Measurements from ENCODE around the gene TLK2. TPM values are rescaled to one million over a fixed set of nuclear protein-coding genes. Genes with fewer than 3 reads are reported as not detected.

Gene TLK2
- total and polyA plus RNA-seq, 7 donors, result 21.1 to 59.3 (median 30.7) TPM

GRCh38 chr17:62621223-62621622 lies 142.6 kb downstream of the TLK2 start:
- H3K27ac ChIP-seq, result no peak overlapping the region
- no peak for TF ChIP-seq POLR2AphosphoS5 (IDR thresholded peaks at IDR 0.05)
- TF ChIP-seq EP300 (IDR thresholded peaks at IDR 0.05), result no peak
- no peak for TF ChIP-seq CTCF (IDR thresholded peaks at IDR 0.05)
- TF ChIP-seq POLR2A (IDR thresholded peaks at IDR 0.05), result no peak
- no peaks in the 10 kb centered on the region for H3K9me3 ChIP-seq
- H3K27me3 ChIP-seq, result peaks cover 0 to 4% (median under 1%) of the 10 kb centered on the region in 3 donors
- intact Hi-C loops (cut with DNase I), result no loop called here
- 95 to 97% methylated on average over 11 of the region's 11 CpGs for WGBS, 2 donors
- DNase-seq, result no peak
- peaks cover 0 to 5% (median under 1%) of the 10 kb centered on the region in 4 donors for H3K36me3 ChIP-seq
- H3K4me1 ChIP-seq, result peaks cover 0 to 4% (median 0%) of the 10 kb centered on the region in 4 donors
- H3K4me3 ChIP-seq, result no peak overlapping the region

DNA sequence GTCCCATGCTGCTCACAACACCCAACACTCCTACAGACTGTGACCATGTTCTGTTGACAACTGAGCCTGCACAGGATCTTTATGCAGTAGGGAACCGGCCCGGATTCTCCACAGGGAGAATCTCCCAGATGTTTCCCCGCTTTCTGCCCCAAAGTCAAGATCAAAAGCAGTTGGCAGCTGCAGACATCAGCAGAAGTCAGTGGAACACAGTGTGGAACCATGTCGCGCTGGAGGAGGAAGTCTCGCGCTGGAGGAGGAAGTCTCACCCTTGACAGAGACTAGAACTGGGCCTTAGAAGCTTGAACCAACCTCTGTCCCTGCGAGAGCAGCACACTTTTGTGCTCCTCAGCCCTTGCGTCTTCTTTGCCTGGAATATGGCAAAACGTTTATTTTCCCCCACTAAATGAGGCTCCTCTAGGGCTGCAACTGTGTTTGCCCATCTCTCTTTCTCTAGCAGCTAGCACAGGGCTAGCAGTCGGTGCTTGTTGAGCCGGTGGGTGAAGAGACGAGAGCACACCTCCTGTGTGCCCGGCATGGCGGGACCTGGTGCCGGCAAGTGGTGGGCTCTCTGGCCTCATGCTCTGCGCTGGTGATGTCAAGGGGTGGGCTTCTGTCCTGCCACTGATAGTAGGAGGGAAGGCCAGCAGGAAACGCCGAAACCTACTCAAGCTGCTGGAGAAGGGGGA lies 146.7 kb downstream of the TLK2 start:
- no peak for DNase-seq
- WGBS, 2 donors, result 77 to 85% methylated on average over 19 of the region's 19 CpGs
- Histone ChIP-seq H3K9me3 (no peaks in the 10 kb centered on the region), H3K27me3 (peaks cover 8 to 35% (median 30%) of the 10 kb centered on the region in 3 donors), H3K4me1 (peaks cover 0 to 31% (median 20%) of the 10 kb centered on the region in 4 donors), H3K27ac (peak overlapping the region in 1 of 4 donors; percentile 46), H3K36me3 (no peaks in the 10 kb centered on the region), H3K4me3 (no peak overlapping the region)
- TF ChIP-seq CTCF (IDR thresholded peaks at IDR 0.05) (no peak), EP300 (IDR thresholded peaks at IDR 0.05) (no peak), POLR2AphosphoS5 (IDR thresholded peaks at IDR 0.05) (no peak), POLR2A (IDR thresholded peaks at IDR 0.05) (no peak)
- intact Hi-C loops (cut with DNase I), result no loop called here

GRCh38 chr17:62625870-62626200 lies 147.2 kb downstream of the TLK2 start:
- H3K27me3 ChIP-seq, result peaks cover 8 to 35% (median 30%) of the 10 kb centered on the region in 3 donors
- intact Hi-C loops (cut with DNase I), result no loop called here
- no peaks in the 10 kb centered on the region for H3K9me3 ChIP-seq
- H3K36me3 ChIP-seq, result no peaks in the 10 kb centered on the region
- H3K27ac ChIP-seq, result peak overlapping the region in 3 of 4 donors; percentile 6 to 66 (median 46)
- no peak for TF ChIP-seq EP300 (IDR thresholded peaks at IDR 0.05)
- no peak for TF ChIP-seq POLR2AphosphoS5 (IDR thresholded peaks at IDR 0.05)
- TF ChIP-seq CTCF (IDR thresholded peaks at IDR 0.05), result no peak
- no peak for TF ChIP-seq POLR2A (IDR thresholded peaks at IDR 0.05)
- no peak for DNase-seq
- WGBS, 2 donors, result 75 to 81% methylated on average over 4 of the region's 4 CpGs
- H3K4me3 ChIP-seq, result no peak overlapping the region
- H3K4me1 ChIP-seq, result peaks cover 0 to 31% (median 20%) of the 10 kb centered on the region in 4 donors

DNA sequence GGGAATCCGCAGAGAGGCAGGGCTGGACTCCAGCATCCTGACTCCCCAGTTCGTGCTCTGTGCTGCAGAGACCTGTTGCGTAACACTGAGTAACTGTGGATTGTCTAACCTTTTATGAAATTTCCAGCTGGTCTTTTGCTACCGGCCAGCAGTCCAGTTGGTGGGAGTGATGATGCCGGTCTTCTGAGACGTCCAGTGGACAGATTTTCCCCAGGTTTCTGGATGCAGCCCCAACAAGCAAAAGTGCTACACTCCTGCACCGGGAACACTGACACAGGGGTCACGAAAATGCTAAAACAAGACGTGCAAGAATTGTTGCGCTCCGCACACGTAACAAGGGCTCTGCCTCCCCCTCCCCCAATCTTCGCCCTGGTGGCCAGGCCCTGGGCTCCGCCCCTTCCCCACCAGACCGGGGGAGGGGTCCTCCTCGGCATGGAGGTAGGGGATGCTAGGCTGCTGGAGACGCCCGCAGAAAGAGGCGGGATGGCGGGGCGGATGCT lies 148.1 kb downstream of the TLK2 start:
- Histone ChIP-seq H3K27me3 (peaks cover 8 to 35% (median 30%) of the 10 kb centered on the region in 3 donors), H3K4me3 (peak overlapping the region; percentile 26 to 57 (median 51)), H3K4me1 (peaks cover 0 to 34% (median 20%) of the 10 kb centered on the region in 4 donors), H3K27ac (peak overlapping the region; percentile 66 to 88 (median 79)), H3K36me3 (no peaks in the 10 kb centered on the region), H3K9me3 (no peaks in the 10 kb centered on the region)
- WGBS, 2 donors, result 11 to 13% methylated on average over 21 of the region's 21 CpGs
- TF ChIP-seq POLR2AphosphoS5 (IDR thresholded peaks at IDR 0.05) (peak; percentile 30 to 58 (median 55)), CTCF (IDR thresholded peaks at IDR 0.05) (no peak)
- intact Hi-C loops (cut with DNase I), result no loop called here
- peak; percentile 92 for DNase-seq

All from sigmoid colon (tissue), 7 donors.